K562 (cell line): Measurements from ENCODE around the gene GJC2. TPM values are rescaled to one million over a fixed set of nuclear protein-coding genes. Genes with fewer than 3 reads are reported as not detected.

Source experiments
- AFF1 ChIP-seq, 2 experiments: fragments of 450-650 bp; IDR thresholded peaks; 2 replicates each; pipeline ENCODE4 v1.6.1; 2018; ENCODE audit warnings: mild to moderate bottlenecking in 2 of 2, low read depth in 1 of 2; ENCODE audit not compliant: partially characterized antibody in 2 of 2
- ETV6 ChIP-seq, 3 experiments: fragments of 150-350 bp in 1 of 3; sonication (generic) in 1 of 3; formaldehyde crosslinking in 1 of 3; IDR thresholded peaks; 2 replicates each; pipeline versions ENCODE4 v1.6.1 to v1.8.0; 2014 to 2022; ENCODE audit warnings: borderline replicate concordance in 2 of 3, low read depth in 2 of 3, antibody characterized with exemption in 1 of 3, low read length in 1 of 3, mild to moderate bottlenecking in 1 of 3, missing genetic modification reagents in 1 of 3
- GATA2 ChIP-seq: sonication (generic); formaldehyde crosslinking; IDR thresholded peaks from 2 replicates; pipeline ENCODE4 v1.4.0; 2020; ENCODE audit warnings: mild to moderate bottlenecking, missing genetic modification reagents
- KAT7 ChIP-seq: sonication (generic); formaldehyde crosslinking; IDR thresholded peaks from 2 replicates; pipeline ENCODE4 v1.8.0; 2022; ENCODE audit warnings: missing genetic modification reagents, mild to moderate bottlenecking, borderline replicate concordance
- LCOR ChIP-seq: sonication (generic); formaldehyde crosslinking; IDR thresholded peaks from 2 replicates; pipeline ENCODE4 v1.8.0; 2022; ENCODE audit warnings: mild to moderate bottlenecking, missing genetic modification reagents
- MCM7 ChIP-seq, 2 experiments: fragments of 450-650 bp; IDR thresholded peaks; 2 replicates each; pipeline ENCODE4 v1.6.1; 2016 to 2018
- MYBL2 ChIP-seq, 2 experiments: fragments of 450-650 bp in 1 of 2; sonication (generic) in 1 of 2; formaldehyde crosslinking in 1 of 2; IDR thresholded peaks; 2 replicates each; pipeline versions ENCODE4 v1.6.1 to v1.8.1; 2017 to 2022; ENCODE audit warnings: borderline replicate concordance in 1 of 2, inconsistent platforms in 1 of 2, low read depth in 1 of 2, mild to moderate bottlenecking in 1 of 2, missing genetic modification reagents in 1 of 2, moderate library complexity in 1 of 2
- NCOA1 ChIP-seq: fragments of 450-650 bp; IDR thresholded peaks from 2 replicates; pipeline ENCODE4 v1.6.1; 2016; ENCODE audit warnings: low read depth
- PHB2 ChIP-seq: fragments of 450-650 bp; IDR thresholded peaks from 2 replicates; pipeline ENCODE4 v1.6.1; 2017; ENCODE audit warnings: low read depth
- RBBP5 ChIP-seq: fragments of 200-600 bp; sonication (generic); IDR thresholded peaks from 2 replicates; pipeline ENCODE4 v1.6.1; 2012; ENCODE audit warnings: borderline replicate concordance, mild to moderate bottlenecking, low read length, control low read depth, inconsistent platforms; ENCODE audit not compliant: insufficient read depth, poor library complexity, severe bottlenecking
- SREBF2 ChIP-seq: sonication (generic); formaldehyde crosslinking; IDR thresholded peaks from 2 replicates; pipeline ENCODE4 v1.4.0; 2020; ENCODE audit warnings: mild to moderate bottlenecking, missing genetic modification reagents
- ZC3H4 ChIP-seq: sonication (generic); formaldehyde crosslinking; IDR thresholded peaks from 2 replicates; pipeline ENCODE4 v1.9.0; 2021; ENCODE audit warnings: missing genetic modification reagents, borderline replicate concordance
- ZNF212 ChIP-seq: fragments of 450-650 bp; formaldehyde crosslinking; IDR thresholded peaks from 2 replicates; pipeline ENCODE4 v1.4.0; 2020; ENCODE audit warnings: mild to moderate bottlenecking
- ZNF224 ChIP-seq: sonication (generic); formaldehyde crosslinking; IDR thresholded peaks from 2 replicates; pipeline ENCODE4 v1.8.0; 2022; ENCODE audit warnings: mild to moderate bottlenecking, missing genetic modification reagents
- ZNF512 ChIP-seq: IDR thresholded peaks from 2 replicates; pipeline ENCODE4 v1.6.1; 2016; ENCODE audit warnings: missing genetic modification characterization, missing compliant biosample characterization
- polyA plus RNA-seq, 8 experiments: library from polyadenylated mRNA; depleted of rRNA in 4 of 8; stranded (reverse) in 5 of 8; unstranded in 3 of 8; fragments of >200 nt; fragmentation: Nextera tagmentation in 2 of 8; fragmentation: Illumina TruSeq in 1 of 8; extraction: Ambion mirVana in 2 of 8; extraction: Trizol in 1 of 8; gene quantifications; 2 replicates each; pipeline versions ENCODE4 v1.2.1 to v1.2.3, GENCODE V29; 2011 to 2014; ENCODE audit warnings: inconsistent platforms in 1 of 8, missing spikeins in 1 of 8
- total RNA-seq, 7 experiments: library from RNA; depleted of rRNA in 6 of 7; stranded (reverse); fragments of >200 nt in 6 of 7; fragmentation: Illumina TruSeq in 2 of 7; extraction: Trizol in 2 of 7; gene quantifications; 2 replicates each; pipeline versions ENCODE4 v1.2.1 to v1.2.3, GENCODE V29; 2011 to 2021; ENCODE audit warnings: low replicate concordance in 1 of 7
- TF ChIP-seq, protein P1 (sequence below): sonication (generic); formaldehyde crosslinking; IDR thresholded peaks from 2 replicates; pipeline ENCODE4 v1.8.0; 2022; ENCODE audit warnings: mild to moderate bottlenecking, missing genetic modification reagents, borderline replicate concordance
- TF ChIP-seq, protein P2 (sequence below): sonication (generic); formaldehyde crosslinking; IDR thresholded peaks from 2 replicates; pipeline ENCODE4 v1.8.1; 2023; ENCODE audit warnings: mild to moderate bottlenecking, missing genetic modification reagents

The GJC2 gene
- total and polyA plus RNA-seq, 9 of the 15 experiments (the other 6 are each of a cell fraction or from before 2014, with no cell fraction given) = 0.03 to 0.62 (median 0.11) TPM; not detected in 2

DNA sequence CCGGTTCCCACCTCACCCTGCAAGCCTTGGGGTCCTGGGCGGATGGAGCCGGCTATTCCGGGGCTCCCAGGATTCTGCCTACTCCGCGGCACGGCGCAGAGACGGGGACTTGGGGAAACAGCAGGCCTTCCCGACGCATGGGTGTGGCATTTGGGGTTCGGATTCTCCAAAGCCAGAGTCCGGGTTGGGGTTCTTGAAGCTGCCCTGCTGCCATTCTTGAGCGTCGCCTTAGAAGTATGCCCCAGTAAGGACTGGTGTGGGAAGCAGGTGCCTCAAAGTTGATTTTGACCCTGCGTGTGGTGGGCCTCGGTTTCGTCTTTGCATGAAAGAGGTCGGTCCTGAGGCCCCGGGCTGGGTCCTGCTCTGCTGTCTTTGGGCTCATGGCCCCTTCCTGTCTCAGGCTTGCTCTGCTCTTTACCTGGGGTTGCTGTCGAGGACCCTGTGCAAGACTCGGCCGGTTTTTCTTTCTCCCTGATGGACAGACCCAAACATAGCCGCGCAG lies 9.0 kb upstream of the GJC2 start (continued):
- no peak for TF ChIP-seq AFF1 (IDR thresholded peaks at IDR 0.05; ENCODE audit: low read depth in 1 of 2, partially characterized antibody in 2 of 2)
- TF ChIP-seq RBBP5 = peak; percentile 24
- no peak for TF ChIP-seq ETV6 (IDR thresholded peaks at IDR 0.05; ENCODE audit: borderline replicate concordance in 1 of 2, low read depth in 2 of 2, low read length in 1 of 2)
- TF ChIP-seq ETV6 (CRISPR knock-in tag; IDR thresholded peaks at IDR 0.05; ENCODE audit: borderline replicate concordance) = peak; percentile 12; the same call in 1 of the 2 replicates
- TF ChIP-seq, protein P1, sequence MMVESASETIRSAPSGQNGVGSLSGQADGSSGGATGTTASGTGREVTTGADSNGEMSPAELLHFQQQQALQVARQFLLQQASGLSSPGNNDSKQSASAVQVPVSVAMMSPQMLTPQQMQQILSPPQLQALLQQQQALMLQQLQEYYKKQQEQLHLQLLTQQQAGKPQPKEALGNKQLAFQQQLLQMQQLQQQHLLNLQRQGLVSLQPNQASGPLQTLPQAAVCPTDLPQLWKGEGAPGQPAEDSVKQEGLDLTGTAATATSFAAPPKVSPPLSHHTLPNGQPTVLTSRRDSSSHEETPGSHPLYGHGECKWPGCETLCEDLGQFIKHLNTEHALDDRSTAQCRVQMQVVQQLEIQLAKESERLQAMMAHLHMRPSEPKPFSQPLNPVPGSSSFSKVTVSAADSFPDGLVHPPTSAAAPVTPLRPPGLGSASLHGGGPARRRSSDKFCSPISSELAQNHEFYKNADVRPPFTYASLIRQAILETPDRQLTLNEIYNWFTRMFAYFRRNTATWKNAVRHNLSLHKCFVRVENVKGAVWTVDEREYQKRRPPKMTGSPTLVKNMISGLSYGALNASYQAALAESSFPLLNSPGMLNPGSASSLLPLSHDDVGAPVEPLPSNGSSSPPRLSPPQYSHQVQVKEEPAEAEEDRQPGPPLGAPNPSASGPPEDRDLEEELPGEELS (CRISPR knock-in tag) = 0 out of 2 replicates have a peak, but pooled peaks have one; percentile 54
- peak; percentile 75; the same call in 1 of the 2 replicates for TF ChIP-seq SREBF2 (CRISPR knock-in tag)
- TF ChIP-seq ZC3H4 (CRISPR knock-in tag) = peak; percentile 55; the same call in 1 of the 2 replicates
- TF ChIP-seq MYBL2 (IDR thresholded peaks at IDR 0.05; ENCODE audit: low read depth) = no peak
- no peak for TF ChIP-seq MYBL2 (CRISPR knock-in tag; IDR thresholded peaks at IDR 0.05; ENCODE audit: borderline replicate concordance)
- TF ChIP-seq, protein P2, sequence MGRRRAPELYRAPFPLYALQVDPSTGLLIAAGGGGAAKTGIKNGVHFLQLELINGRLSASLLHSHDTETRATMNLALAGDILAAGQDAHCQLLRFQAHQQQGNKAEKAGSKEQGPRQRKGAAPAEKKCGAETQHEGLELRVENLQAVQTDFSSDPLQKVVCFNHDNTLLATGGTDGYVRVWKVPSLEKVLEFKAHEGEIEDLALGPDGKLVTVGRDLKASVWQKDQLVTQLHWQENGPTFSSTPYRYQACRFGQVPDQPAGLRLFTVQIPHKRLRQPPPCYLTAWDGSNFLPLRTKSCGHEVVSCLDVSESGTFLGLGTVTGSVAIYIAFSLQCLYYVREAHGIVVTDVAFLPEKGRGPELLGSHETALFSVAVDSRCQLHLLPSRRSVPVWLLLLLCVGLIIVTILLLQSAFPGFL = peak; percentile 60; the same call in 1 of the 2 replicates
- 0 out of 2 replicates have a peak, but pooled peaks have one; percentile 23 for TF ChIP-seq GATA2 (CRISPR knock-in tag)
- TF ChIP-seq NCOA1 = no peak
- 0 out of 2 replicates have a peak, but pooled peaks have one; percentile 37 for TF ChIP-seq ZNF224 (CRISPR knock-in tag)
- TF ChIP-seq LCOR (CRISPR knock-in tag) = 0 out of 2 replicates have a peak, but pooled peaks have one; percentile 10
- no peak for TF ChIP-seq MCM7 (IDR thresholded peaks at IDR 0.05)
- peak; percentile 97 for TF ChIP-seq KAT7 (CRISPR knock-in tag)
- 0 out of 2 replicates have a peak, but pooled peaks have one; percentile 3 for TF ChIP-seq PHB2
- TF ChIP-seq ZNF212 (CRISPR knock-in tag) = no peak
- TF ChIP-seq ZNF512 (tag) = no peak
